ENCODE measurements around the gene UBE2G2. TPM values are rescaled to one million over a fixed set of nuclear protein-coding genes. Genes with fewer than 3 reads are reported as not detected.

The UBE2G2 gene
- total and polyA plus RNA-seq, 2 of the 4 experiments (the other 2 are of a cell fraction) = 65.4 to 91.7 TPM

DNA sequence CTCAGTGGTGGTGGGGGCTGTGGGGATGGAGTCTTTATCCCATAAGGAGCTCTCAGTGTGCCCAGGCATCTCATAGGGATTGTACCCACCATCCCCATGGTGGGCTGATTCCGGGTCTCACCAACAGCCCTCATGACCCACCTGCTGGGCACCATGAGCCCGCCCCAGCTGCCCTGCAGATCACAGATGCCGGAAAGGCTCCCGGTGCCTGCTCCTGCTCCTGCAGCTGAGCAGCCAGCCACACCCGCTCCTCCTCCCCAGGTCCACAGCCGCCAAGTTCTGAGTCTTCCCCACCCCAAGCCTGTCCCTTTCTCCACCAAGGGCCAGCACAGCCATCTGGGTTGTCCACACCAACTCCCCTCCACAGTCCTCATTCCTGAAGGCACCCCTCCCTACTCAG, 74.8 kb downstream of the UBE2G2 start:
- H3K9me3 ChIP-seq (ENCODE audit: control insufficient read depth, insufficient read depth, low read length) = no peaks in the 10 kb centered on the region

More for the DNA sequence above, 74.8 kb downstream of the UBE2G2 start:
- H3K4me2 ChIP-seq (ENCODE audit: low read depth, low read length) = no peak overlapping the region
- no peak overlapping the region for H3K14ac ChIP-seq (replicated peaks; ENCODE audit: low read depth, low read length)
- H3K27me3 ChIP-seq (ENCODE audit: control insufficient read depth, insufficient read depth, low read length) = peaks cover 43% of the 10 kb centered on the region
- no peak overlapping the region for H3K9ac ChIP-seq (ENCODE audit: low read depth, low read length)
- no peaks in the 10 kb centered on the region for H3K4me1 ChIP-seq (ENCODE audit: control insufficient read depth, insufficient read depth, low read length)
- dilution Hi-C loops (cut with HindIII; ENCODE audit: low sequenced_read_pairs, unreplicated experiment) (no loop called here), intact Hi-C loops (cut with micrococcal nuclease) (no loop called here), in situ Hi-C loops (cut with MboI; ENCODE audit: low sequenced_read_pairs) (no loop called here)
- no peak overlapping the region for H2AK5ac ChIP-seq (ENCODE audit: low read depth, low read length)
- H2BK120ac ChIP-seq (ENCODE audit: low read depth, low read length) = no peak overlapping the region
- H3K4me3 ChIP-seq (ENCODE audit: insufficient read depth, low read depth, low read length) = no peak overlapping the region
- no peak overlapping the region for H2BK5ac ChIP-seq (ENCODE audit: low read depth, low read length, poor library complexity, severe bottlenecking)
- 78% methylated on average over 6 of the region's 6 CpGs; no CpG with 5 or more reads in 1 of the 2 experiments for WGBS, 2 experiments (ENCODE audit: extremely low coverage in 2 of 2, insufficient read length in 1 of 2)
- no peak overlapping the region for H3K56ac ChIP-seq (ENCODE audit: extremely low read depth, insufficient read depth, low read length)
- no peak overlapping the region for H3K27ac ChIP-seq (ENCODE audit: insufficient read depth, low read length)
- ATAC-seq (ENCODE audit: low read depth) = no peak
- no TSS peak for BruUV-seq (replicated peaks)
- H3K18ac ChIP-seq (ENCODE audit: low read depth, low read length) = no peak overlapping the region
- no peaks in the 10 kb centered on the region for H3K79me1 ChIP-seq (ENCODE audit: low read depth in 1 of 2, low read length in 2 of 2)
- TF ChIP-seq CHD1 (IDR thresholded peaks at IDR 0.05; ENCODE audit: low read depth, low read length) (no peak), POLR2A (IDR thresholded peaks at IDR 0.05; ENCODE audit: low read depth, low read length) (no peak), USF2 (IDR thresholded peaks at IDR 0.05; ENCODE audit: low read depth, low read length) (no peak), FOS (IDR thresholded peaks at IDR 0.05; ENCODE audit: low read depth, low read length) (no peak)
- no peak overlapping the region for H2BK20ac ChIP-seq (ENCODE audit: low read depth, low read length)
- no peaks in the 10 kb centered on the region for H3K36me3 ChIP-seq (ENCODE audit: control insufficient read depth, insufficient read depth, low read length)
- H2AFZ ChIP-seq (replicated peaks; ENCODE audit: low read length, poor library complexity) = no peak overlapping the region
- POLR2A ChIA-PET (ENCODE audit: unreplicated experiment) = no interaction called here
- DNase-seq = no peak
- no peak overlapping the region for H2AK9ac ChIP-seq (replicated peaks; ENCODE audit: low read depth, low read length, poor library complexity)
- no peak overlapping the region for H4K5ac ChIP-seq (ENCODE audit: low read depth, low read length)
- no peak overlapping the region for H4K8ac ChIP-seq (ENCODE audit: low read depth in 2 of 2, low read length in 2 of 2)
- no peaks in the 10 kb centered on the region for H4K20me1 ChIP-seq (ENCODE audit: insufficient read depth, low read length)
- H3K23ac ChIP-seq (ENCODE audit: low read depth, low read length) = no peak overlapping the region
- H4K91ac ChIP-seq (ENCODE audit: insufficient read depth, low read depth, low read length) = no peak overlapping the region
- no peak overlapping the region for H2BK15ac ChIP-seq (ENCODE audit: low read depth, low read length)
- no peak overlapping the region for H3K4ac ChIP-seq (ENCODE audit: low read depth, low read length)
- no peaks in the 10 kb centered on the region for H3K9me1 ChIP-seq (ENCODE audit: insufficient read depth, low read length)
- CTCF ChIA-PET = no interaction called here
